ENCODE results near the gene ELN. TPM values are rescaled to one million over a fixed set of nuclear protein-coding genes. Genes with fewer than 3 reads are reported as not detected.

The ELN gene
- total and polyA plus RNA-seq, 9 of the 15 experiments (the other 6 are each of a cell fraction or from before 2014, with no cell fraction given): 0.20 TPM; not detected in 8

DNA sequence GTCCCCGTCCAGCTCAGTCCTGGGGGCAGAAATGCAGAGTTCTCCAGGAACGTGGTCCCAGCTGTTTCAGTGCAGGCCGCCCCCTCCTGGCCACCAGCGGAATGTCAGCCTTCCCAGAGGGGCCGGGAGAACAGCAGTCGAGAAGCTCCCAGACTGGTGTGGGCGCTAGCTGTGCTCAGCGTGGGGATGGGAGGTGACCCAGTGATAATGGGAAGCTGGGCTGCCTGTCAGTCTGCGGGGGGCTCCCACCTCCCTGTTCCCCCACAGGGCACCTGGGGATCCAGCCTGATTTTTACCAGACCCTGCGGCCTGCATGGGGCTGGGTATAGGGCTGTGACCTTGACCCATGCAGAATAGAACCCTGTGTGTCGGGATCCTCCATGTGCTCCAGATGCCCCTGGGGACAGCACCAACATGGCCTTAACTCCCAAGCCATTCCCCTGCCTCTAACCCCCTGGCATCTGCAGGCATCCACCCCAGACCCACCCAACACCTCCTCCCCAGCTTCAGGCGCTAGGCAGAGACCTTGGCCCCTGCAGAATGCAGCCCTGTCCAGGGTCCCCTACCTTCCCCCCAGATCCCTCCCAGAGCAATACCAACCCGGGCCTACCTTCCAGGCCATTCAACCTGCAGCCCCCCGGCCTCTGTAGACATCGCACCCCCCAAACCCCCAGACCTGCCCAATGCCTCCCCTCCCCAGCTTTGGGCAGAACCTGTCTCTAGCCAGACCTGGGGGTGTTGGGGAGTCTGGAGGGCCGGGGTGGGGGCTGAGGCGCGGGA is 880 bp upstream of the ELN start (continued):
- TF ChIP-seq, protein P1, sequence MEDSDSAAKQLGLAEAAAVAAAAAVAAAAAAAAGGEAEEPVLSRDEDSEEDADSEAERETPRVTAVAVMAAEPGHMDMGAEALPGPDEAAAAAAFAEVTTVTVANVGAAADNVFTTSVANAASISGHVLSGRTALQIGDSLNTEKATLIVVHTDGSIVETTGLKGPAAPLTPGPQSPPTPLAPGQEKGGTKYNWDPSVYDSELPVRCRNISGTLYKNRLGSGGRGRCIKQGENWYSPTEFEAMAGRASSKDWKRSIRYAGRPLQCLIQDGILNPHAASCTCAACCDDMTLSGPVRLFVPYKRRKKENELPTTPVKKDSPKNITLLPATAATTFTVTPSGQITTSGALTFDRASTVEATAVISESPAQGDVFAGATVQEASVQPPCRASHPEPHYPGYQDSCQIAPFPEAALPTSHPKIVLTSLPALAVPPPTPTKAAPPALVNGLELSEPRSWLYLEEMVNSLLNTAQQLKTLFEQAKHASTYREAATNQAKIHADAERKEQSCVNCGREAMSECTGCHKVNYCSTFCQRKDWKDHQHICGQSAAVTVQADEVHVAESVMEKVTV (CRISPR knock-in tag; IDR thresholded peaks at IDR 0.05): peak; percentile 51; the same call in 1 of the 2 replicates
- TF ChIP-seq, protein P2, sequence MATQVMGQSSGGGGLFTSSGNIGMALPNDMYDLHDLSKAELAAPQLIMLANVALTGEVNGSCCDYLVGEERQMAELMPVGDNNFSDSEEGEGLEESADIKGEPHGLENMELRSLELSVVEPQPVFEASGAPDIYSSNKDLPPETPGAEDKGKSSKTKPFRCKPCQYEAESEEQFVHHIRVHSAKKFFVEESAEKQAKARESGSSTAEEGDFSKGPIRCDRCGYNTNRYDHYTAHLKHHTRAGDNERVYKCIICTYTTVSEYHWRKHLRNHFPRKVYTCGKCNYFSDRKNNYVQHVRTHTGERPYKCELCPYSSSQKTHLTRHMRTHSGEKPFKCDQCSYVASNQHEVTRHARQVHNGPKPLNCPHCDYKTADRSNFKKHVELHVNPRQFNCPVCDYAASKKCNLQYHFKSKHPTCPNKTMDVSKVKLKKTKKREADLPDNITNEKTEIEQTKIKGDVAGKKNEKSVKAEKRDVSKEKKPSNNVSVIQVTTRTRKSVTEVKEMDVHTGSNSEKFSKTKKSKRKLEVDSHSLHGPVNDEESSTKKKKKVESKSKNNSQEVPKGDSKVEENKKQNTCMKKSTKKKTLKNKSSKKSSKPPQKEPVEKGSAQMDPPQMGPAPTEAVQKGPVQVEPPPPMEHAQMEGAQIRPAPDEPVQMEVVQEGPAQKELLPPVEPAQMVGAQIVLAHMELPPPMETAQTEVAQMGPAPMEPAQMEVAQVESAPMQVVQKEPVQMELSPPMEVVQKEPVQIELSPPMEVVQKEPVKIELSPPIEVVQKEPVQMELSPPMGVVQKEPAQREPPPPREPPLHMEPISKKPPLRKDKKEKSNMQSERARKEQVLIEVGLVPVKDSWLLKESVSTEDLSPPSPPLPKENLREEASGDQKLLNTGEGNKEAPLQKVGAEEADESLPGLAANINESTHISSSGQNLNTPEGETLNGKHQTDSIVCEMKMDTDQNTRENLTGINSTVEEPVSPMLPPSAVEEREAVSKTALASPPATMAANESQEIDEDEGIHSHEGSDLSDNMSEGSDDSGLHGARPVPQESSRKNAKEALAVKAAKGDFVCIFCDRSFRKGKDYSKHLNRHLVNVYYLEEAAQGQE (IDR thresholded peaks at IDR 0.05; ENCODE audit: borderline replicate concordance): peak; percentile 71; the same call in 1 of the 2 replicates
- TF ChIP-seq, protein P2 (CRISPR knock-in tag; IDR thresholded peaks at IDR 0.05; ENCODE audit: low read depth): no peak
- TF ChIP-seq TCF7 (IDR thresholded peaks at IDR 0.05; ENCODE audit: borderline replicate concordance) (0 out of 2 replicates have a peak, but pooled peaks have one; percentile 38), FOS (IDR thresholded peaks at IDR 0.05; ENCODE audit: extremely low read depth, insufficient read length) (no peak), CREM (IDR thresholded peaks at IDR 0.05; ENCODE audit: low read depth) (no peak)
